Neuronal stem cell (in vitro differentiated cells): ENCODE results near the gene TRH.
"Not testable (repeated sequence)": the region's sequence is repeated elsewhere in the genome, so short reads cannot be mapped to it uniquely, and the experiment has no call there.

Experiments used
- DNase-seq: peaks from one replicate; pipeline ENCODE4 v3.0.0-alpha.2; 2013; ENCODE audit warnings: low spot score
- H2AFZ ChIP-seq: one replicate; pipeline ENCODE4 v1.6.1; 2013; ENCODE audit warnings: mild to moderate bottlenecking, low read length, inconsistent platforms
- H2AK5ac ChIP-seq: 2 replicates; pipeline ENCODE4 v1.6.1; 2013; ENCODE audit warnings: low read depth, mild to moderate bottlenecking, inconsistent platforms, low read length, moderate library complexity, mixed read lengths
- H2BK120ac ChIP-seq: 2 replicates; pipeline ENCODE4 v1.6.1; 2013; ENCODE audit warnings: low read depth, mild to moderate bottlenecking, inconsistent platforms, low read length, moderate library complexity, mixed read lengths
- H2BK12ac ChIP-seq: one replicate; pipeline ENCODE4 v1.6.1; 2013; ENCODE audit warnings: low read length, inconsistent platforms
- H2BK15ac ChIP-seq: 2 replicates; pipeline ENCODE4 v1.6.1; 2013; ENCODE audit warnings: mild to moderate bottlenecking, low read length, inconsistent platforms, mixed read lengths
- H2BK5ac ChIP-seq: one replicate; pipeline ENCODE4 v1.6.1; 2013; ENCODE audit warnings: inconsistent platforms, mild to moderate bottlenecking, low read length, moderate library complexity
- H3K14ac ChIP-seq: one replicate; pipeline ENCODE4 v1.6.1; 2013; ENCODE audit warnings: low read length, inconsistent platforms
- H3K18ac ChIP-seq: 2 replicates; pipeline ENCODE4 v1.6.1; 2013; ENCODE audit warnings: low read length, inconsistent platforms
- H3K23ac ChIP-seq: 2 replicates; pipeline ENCODE4 v1.6.1; 2013; ENCODE audit warnings: low read depth, mild to moderate bottlenecking, mixed read lengths, low read length, inconsistent platforms; ENCODE audit not compliant: poor library complexity
- H3K27ac ChIP-seq: replicated peaks from 3 replicates; pipeline ENCODE4 v1.5.1; 2013; ENCODE audit warnings: low read length, inconsistent platforms
- H3K27me3 ChIP-seq, 3 experiments: 2 replicates each; pipeline ENCODE4 v1.6.1; 2013; ENCODE audit warnings: low read length in 3 of 3, mild to moderate bottlenecking in 2 of 3, inconsistent platforms in 1 of 3, low read depth in 1 of 3, mixed read lengths in 1 of 3, moderate library complexity in 1 of 3; ENCODE audit not compliant: control insufficient read depth in 3 of 3, insufficient read depth in 3 of 3
- H3K36me3 ChIP-seq, 2 donors: replicated peaks in 1 of 2; 2 replicates each; pipeline ENCODE4 v1.6.1; 2013; ENCODE audit warnings: low read length in 2 of 2; ENCODE audit not compliant: control insufficient read depth in 2 of 2, insufficient read depth in 2 of 2
- H3K4ac ChIP-seq: 2 replicates; pipeline ENCODE4 v1.6.1; 2013; ENCODE audit warnings: inconsistent platforms, mild to moderate bottlenecking, low read length, moderate library complexity
- H3K4me1 ChIP-seq, 2 donors: 1 replicate in 1 of 2; 2 replicates in 1 of 2; pipeline ENCODE4 v1.6.1; 2013; ENCODE audit warnings: low read length in 2 of 2, low read depth in 1 of 2; ENCODE audit not compliant: control insufficient read depth in 2 of 2, insufficient read depth in 1 of 2
- H3K4me2 ChIP-seq: one replicate; pipeline ENCODE4 v1.6.1; 2013; ENCODE audit warnings: mild to moderate bottlenecking, low read length, inconsistent platforms; ENCODE audit not compliant: insufficient read depth, poor library complexity, severe bottlenecking
- H3K4me3 ChIP-seq, 2 donors: 2 replicates each; pipeline ENCODE4 v1.5.1; 2013; ENCODE audit warnings: low read length in 2 of 2, mild to moderate bottlenecking in 2 of 2, inconsistent platforms in 1 of 2, moderate library complexity in 1 of 2
- H3K79me1 ChIP-seq: one replicate; pipeline ENCODE4 v1.6.1; 2013; ENCODE audit warnings: low read depth, mild to moderate bottlenecking, inconsistent platforms, low read length, moderate library complexity
- H3K9ac ChIP-seq: one replicate; pipeline ENCODE4 v1.6.1; 2013; ENCODE audit warnings: mild to moderate bottlenecking, low read depth, low read length, inconsistent platforms; ENCODE audit not compliant: poor library complexity
- H3K9me3 ChIP-seq, 2 donors: replicated peaks in 1 of 2; 2 replicates each; pipeline versions ENCODE3 to v1.6.1; 2013; ENCODE audit warnings: low read length in 2 of 2, mild to moderate bottlenecking in 2 of 2, inconsistent platforms in 1 of 2, low read depth in 1 of 2, mixed read lengths in 1 of 2, moderate library complexity in 1 of 2; ENCODE audit not compliant: control insufficient read depth in 2 of 2, insufficient read depth in 1 of 2
- H4K8ac ChIP-seq: one replicate; pipeline ENCODE4 v1.6.1; 2013; ENCODE audit warnings: low read depth, mild to moderate bottlenecking, inconsistent platforms, low read length, moderate library complexity
- H4K91ac ChIP-seq: one replicate; pipeline ENCODE4 v1.6.1; 2013; ENCODE audit warnings: low read length, low read depth, mild to moderate bottlenecking, inconsistent platforms; ENCODE audit not compliant: poor library complexity
- WGBS, 2 donors: extraction: QIAGEN DNeasy Blood & Tissue Kit; methylation state at CpG; one replicate each; pipeline ENCODE4 v1.1.7; 2013; ENCODE audit warnings: missing lambda C conversion rate in 2 of 2, mixed read lengths in 1 of 2; ENCODE audit not compliant: insufficient read length in 2 of 2, insufficient replicate concordance in 1 of 2; ENCODE audit errors: extremely low coverage in 2 of 2; 5-methylcytosine and 5-hydroxymethylcytosine counted together

Gene TRH

GRCh38 chr3:129996073-129996472 lies 21.6 kb downstream of the TRH start:
- no CpG with 5 or more reads among the region's 4 CpGs for WGBS, 2 donors
- Histone ChIP-seq H3K14ac (no peak overlapping the region), H3K4me3 (no peak overlapping the region), H3K36me3 (no peaks in the 10 kb centered on the region), H2AK5ac (no peak overlapping the region), H2AFZ (no peak overlapping the region), H2BK12ac (no peak overlapping the region), H3K27ac (no peak overlapping the region), H3K27me3 (peaks cover 0 to 56% (median under 1%) of the 10 kb centered on the region in 3 experiments), H3K79me1 (no peaks in the 10 kb centered on the region), H3K9me3 (peaks cover 0 to 2% of the 10 kb centered on the region in 2 donors), H4K8ac (no peak overlapping the region), H3K4me1 (peaks cover 5 to 12% of the 10 kb centered on the region in 2 donors), H3K9ac (no peak overlapping the region), H2BK15ac (no peak overlapping the region), H3K4ac (no peak overlapping the region), H3K18ac (no peak overlapping the region), H3K23ac (no peak overlapping the region), H4K91ac (no peak overlapping the region), H2BK5ac (no peak overlapping the region), H2BK120ac (no peak overlapping the region), H3K4me2 (no peak overlapping the region)
- DNase-seq, result no peak

- not testable (repeated sequence) for DNase-seq, H3K9ac ChIP-seq, H3K18ac ChIP-seq, H4K91ac ChIP-seq, H3K4ac ChIP-seq, H3K4me1 ChIP-seq, H3K4me3 ChIP-seq, H2BK15ac ChIP-seq, H2BK5ac ChIP-seq, H3K14ac ChIP-seq, H3K4me2 ChIP-seq, H3K27ac ChIP-seq, H2BK120ac ChIP-seq, H3K79me1 ChIP-seq, H3K23ac ChIP-seq, H4K8ac ChIP-seq, H2BK12ac ChIP-seq, H3K9me3 ChIP-seq, H2AFZ ChIP-seq, H3K36me3 ChIP-seq, H2AK5ac ChIP-seq
- WGBS, 2 donors, result no CpG with 5 or more reads among the region's 5 CpGs
- H3K27me3 ChIP-seq, result peaks cover 0 to 53% (median 9%) of the 10 kb centered on the region in 3 experiments
Observed at GRCh38 chr3:129999176-129999575, 24.7 kb downstream of the TRH start.

GRCh38 chr3:130002666-130003598 lies 28.4 kb downstream of the TRH start:
- not testable (repeated sequence) for H3K4me1 ChIP-seq, H2AK5ac ChIP-seq, H2BK120ac ChIP-seq, H3K27ac ChIP-seq, H2BK5ac ChIP-seq, H2BK12ac ChIP-seq, H4K91ac ChIP-seq, H2BK15ac ChIP-seq, H3K23ac ChIP-seq, H3K79me1 ChIP-seq, H3K14ac ChIP-seq, H3K9me3 ChIP-seq, H4K8ac ChIP-seq, H3K36me3 ChIP-seq, H3K4ac ChIP-seq, H3K9ac ChIP-seq
- Histone ChIP-seq H3K4me2 (peak overlapping the region; percentile 64), H3K18ac (peak overlapping the region; percentile 48), H2AFZ (peak overlapping the region; percentile 92), H3K4me3 (peak overlapping the region; percentile 30 to 80), H3K27me3 (peaks cover 0 to 22% (median 9%) of the 10 kb centered on the region in 3 experiments)
- WGBS, 2 donors, result no CpG with 5 or more reads among the region's 86 CpGs
- peak; percentile 61 for DNase-seq

- no peak overlapping the region for H3K4me3 ChIP-seq
- H3K9me3 ChIP-seq, result no peaks in the 10 kb centered on the region
- no CpG with 5 or more reads among the region's 19 CpGs for WGBS, 2 donors
Observed at GRCh38 chr3:130010556-130010955, 36.0 kb downstream of the TRH start.

More at GRCh38 chr3:130010556-130010955, 36.0 kb downstream of the TRH start:
- H3K4me2 ChIP-seq, result no peak overlapping the region
- H4K8ac ChIP-seq, result no peak overlapping the region
- no peak overlapping the region for H2BK12ac ChIP-seq
- no peak overlapping the region for H2AK5ac ChIP-seq
- H3K23ac ChIP-seq, result no peak overlapping the region
- H3K27ac ChIP-seq, result no peak overlapping the region
- no peaks in the 10 kb centered on the region for H3K36me3 ChIP-seq
- peak overlapping the region; percentile 27 for H3K18ac ChIP-seq
- H4K91ac ChIP-seq, result no peak overlapping the region
- H2BK120ac ChIP-seq, result no peak overlapping the region
- no peak for DNase-seq
- H3K9ac ChIP-seq, result no peak overlapping the region
- no peak overlapping the region for H2BK5ac ChIP-seq
- H3K14ac ChIP-seq, result no peak overlapping the region
- no peak overlapping the region for H2AFZ ChIP-seq
- no peaks in the 10 kb centered on the region for H3K79me1 ChIP-seq
- H2BK15ac ChIP-seq, result peak overlapping the region; percentile 49
- H3K4ac ChIP-seq, result no peak overlapping the region
- no peaks in the 10 kb centered on the region for H3K4me1 ChIP-seq
- H3K27me3 ChIP-seq, result no peaks in the 10 kb centered on the region
